ENCODE measurements around the gene IL31RA.

Gene IL31RA

DNA sequence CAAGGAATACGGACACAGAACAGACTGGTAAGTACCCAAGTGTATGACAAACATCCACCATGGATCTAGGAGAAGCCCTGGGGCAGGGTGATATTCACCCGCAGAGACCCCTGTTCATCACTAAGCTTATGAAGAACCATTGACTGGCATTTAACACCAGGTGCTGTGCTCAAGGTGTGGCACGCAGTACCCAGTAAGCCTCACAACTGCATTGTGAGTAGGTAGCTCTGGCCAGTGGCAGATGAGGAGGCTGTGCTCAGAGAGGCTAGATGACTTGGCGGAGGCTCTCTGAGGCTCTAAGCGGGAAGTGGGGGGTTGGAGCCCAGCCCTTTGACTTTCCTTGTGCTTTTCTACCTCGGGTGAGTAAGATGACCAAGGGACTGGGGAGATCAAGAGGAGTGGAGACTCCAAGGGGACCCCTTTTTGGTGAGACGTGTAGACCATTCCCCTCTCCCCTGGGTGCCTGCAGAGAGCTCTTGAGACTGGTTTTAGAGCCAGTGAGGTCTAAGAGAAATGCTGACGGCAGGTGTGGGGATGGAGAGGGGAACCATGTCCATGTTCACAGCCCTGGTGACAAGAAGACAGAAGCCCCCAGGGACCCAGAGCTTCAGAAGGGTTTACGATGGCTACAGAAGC is 72.8 kb downstream of the IL31RA start:
- Histone ChIP-seq H3K9me3 (ENCODE audit: insufficient read depth, low read length, severe bottlenecking) (no peaks in the 10 kb centered on the region), H3K27ac (ENCODE audit: low read length) (no peak overlapping the region), H3K36me3 (ENCODE audit: insufficient read depth, low read length) (no peaks in the 10 kb centered on the region), H3K4me2 (ENCODE audit: insufficient read depth, low read length) (peak overlapping the region; percentile 63), H3K27me3 (ENCODE audit: insufficient read depth, low read length, poor library complexity) (peaks cover 7% of the 10 kb centered on the region), H3K9ac (ENCODE audit: low read depth, low read length) (no peak overlapping the region), H4K20me1 (ENCODE audit: insufficient read depth, low read length) (no peaks in the 10 kb centered on the region), H3K4me1 (ENCODE audit: insufficient read depth, low read length) (peaks cover 13% of the 10 kb centered on the region), H3K79me2 (ENCODE audit: insufficient read depth, low read length) (no peaks in the 10 kb centered on the region), H3K4me3 (ENCODE audit: low read depth in 1 of 2, low read length in 2 of 2) (no peak overlapping the region), H2AFZ (ENCODE audit: low read depth, low read length) (no peak overlapping the region)
- TF ChIP-seq, protein P1, sequence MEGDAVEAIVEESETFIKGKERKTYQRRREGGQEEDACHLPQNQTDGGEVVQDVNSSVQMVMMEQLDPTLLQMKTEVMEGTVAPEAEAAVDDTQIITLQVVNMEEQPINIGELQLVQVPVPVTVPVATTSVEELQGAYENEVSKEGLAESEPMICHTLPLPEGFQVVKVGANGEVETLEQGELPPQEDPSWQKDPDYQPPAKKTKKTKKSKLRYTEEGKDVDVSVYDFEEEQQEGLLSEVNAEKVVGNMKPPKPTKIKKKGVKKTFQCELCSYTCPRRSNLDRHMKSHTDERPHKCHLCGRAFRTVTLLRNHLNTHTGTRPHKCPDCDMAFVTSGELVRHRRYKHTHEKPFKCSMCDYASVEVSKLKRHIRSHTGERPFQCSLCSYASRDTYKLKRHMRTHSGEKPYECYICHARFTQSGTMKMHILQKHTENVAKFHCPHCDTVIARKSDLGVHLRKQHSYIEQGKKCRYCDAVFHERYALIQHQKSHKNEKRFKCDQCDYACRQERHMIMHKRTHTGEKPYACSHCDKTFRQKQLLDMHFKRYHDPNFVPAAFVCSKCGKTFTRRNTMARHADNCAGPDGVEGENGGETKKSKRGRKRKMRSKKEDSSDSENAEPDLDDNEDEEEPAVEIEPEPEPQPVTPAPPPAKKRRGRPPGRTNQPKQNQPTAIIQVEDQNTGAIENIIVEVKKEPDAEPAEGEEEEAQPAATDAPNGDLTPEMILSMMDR (IDR thresholded peaks at IDR 0.05; ENCODE audit: borderline replicate concordance, extremely low read depth, low read length, poor library complexity, severe bottlenecking), result no peak
- TF ChIP-seq EZH2 (IDR thresholded peaks at IDR 0.05; ENCODE audit: borderline replicate concordance, low read depth, low read length, severe bottlenecking), result no peak
- DNase-seq (no peak), ATAC-seq (ENCODE audit: insufficient read depth, low read depth) (no peak; the same call in 2 of the 3 replicates)

DNA sequence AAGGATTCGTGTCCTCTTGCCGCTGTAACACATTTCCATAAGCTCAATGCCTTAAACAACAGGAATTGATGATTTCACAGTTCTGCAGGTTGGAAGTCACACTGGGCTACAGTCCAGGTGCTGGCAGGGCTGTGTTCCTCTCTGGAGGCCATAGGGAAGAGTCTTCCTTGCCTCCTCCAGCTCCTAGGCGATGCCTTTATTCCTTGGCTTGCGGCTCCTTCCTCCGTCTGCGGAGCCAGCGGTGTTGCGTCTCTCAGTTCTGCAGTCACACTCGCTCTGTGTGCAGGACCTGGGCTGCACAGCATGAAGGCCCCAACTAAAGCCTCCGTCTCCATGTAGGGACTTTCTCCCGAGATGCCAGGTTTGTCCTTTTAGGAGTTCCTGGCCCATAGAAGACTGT is 73.6 kb downstream of the IL31RA start:
- ATAC-seq (ENCODE audit: insufficient read depth, low read depth) (no peak), DNase-seq (no peak)
- Histone ChIP-seq H3K27ac (ENCODE audit: low read length) (no peak overlapping the region), H4K20me1 (ENCODE audit: insufficient read depth, low read length) (no peaks in the 10 kb centered on the region), H3K9me3 (ENCODE audit: insufficient read depth, low read length, severe bottlenecking) (no peaks in the 10 kb centered on the region), H3K4me2 (ENCODE audit: insufficient read depth, low read length) (no peak overlapping the region), H3K4me3 (ENCODE audit: low read depth in 1 of 2, low read length in 2 of 2) (no peak overlapping the region), H2AFZ (ENCODE audit: low read depth, low read length) (no peak overlapping the region), H3K4me1 (ENCODE audit: insufficient read depth, low read length) (peaks cover 13% of the 10 kb centered on the region), H3K36me3 (ENCODE audit: insufficient read depth, low read length) (no peaks in the 10 kb centered on the region), H3K9ac (ENCODE audit: low read depth, low read length) (no peak overlapping the region), H3K79me2 (ENCODE audit: insufficient read depth, low read length) (no peaks in the 10 kb centered on the region), H3K27me3 (ENCODE audit: insufficient read depth, low read length, poor library complexity) (peaks cover 7% of the 10 kb centered on the region)
- no peak for TF ChIP-seq EZH2 (IDR thresholded peaks at IDR 0.05; ENCODE audit: borderline replicate concordance, low read depth, low read length, severe bottlenecking)
- TF ChIP-seq, protein P1 (IDR thresholded peaks at IDR 0.05; ENCODE audit: borderline replicate concordance, extremely low read depth, low read length, poor library complexity, severe bottlenecking), result no peak

DNA sequence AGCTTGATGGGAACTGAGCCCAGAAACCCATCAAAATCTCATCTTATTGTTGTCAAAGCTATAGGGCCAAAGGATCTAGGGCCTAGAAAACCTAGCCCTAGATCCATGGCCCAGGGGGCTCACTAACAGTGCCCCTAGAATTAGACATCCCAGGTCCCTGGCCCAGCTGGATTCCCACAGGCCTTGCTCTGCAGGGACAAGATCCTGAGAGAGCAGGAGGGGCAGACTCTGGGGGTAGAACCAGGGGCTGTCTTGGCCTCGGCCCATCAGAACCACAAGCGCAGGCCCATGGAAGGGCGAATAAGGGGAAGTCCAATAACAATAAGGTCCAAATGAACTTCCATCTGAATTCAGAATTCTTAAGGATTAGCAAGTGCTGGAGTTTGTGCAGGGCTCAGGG is 74.0 kb downstream of the IL31RA start:
- no peak overlapping the region for H2AFZ ChIP-seq (ENCODE audit: low read depth, low read length)
- H3K4me2 ChIP-seq (ENCODE audit: insufficient read depth, low read length), result no peak overlapping the region
- no peak for ATAC-seq (ENCODE audit: insufficient read depth, low read depth)

More for the DNA sequence above, 74.0 kb downstream of the IL31RA start:
- no peak overlapping the region for H3K9ac ChIP-seq (ENCODE audit: low read depth, low read length)
- H3K79me2 ChIP-seq (ENCODE audit: insufficient read depth, low read length), result no peaks in the 10 kb centered on the region
- H4K20me1 ChIP-seq (ENCODE audit: insufficient read depth, low read length), result no peaks in the 10 kb centered on the region
- no peak overlapping the region for H3K27ac ChIP-seq (ENCODE audit: low read length)
- TF ChIP-seq, protein P1 (IDR thresholded peaks at IDR 0.05; ENCODE audit: borderline replicate concordance, extremely low read depth, low read length, poor library complexity, severe bottlenecking), result no peak
- no peak for TF ChIP-seq EZH2 (IDR thresholded peaks at IDR 0.05; ENCODE audit: borderline replicate concordance, low read depth, low read length, severe bottlenecking)
- H3K4me1 ChIP-seq (ENCODE audit: insufficient read depth, low read length), result peaks cover 13% of the 10 kb centered on the region
- no peaks in the 10 kb centered on the region for H3K36me3 ChIP-seq (ENCODE audit: insufficient read depth, low read length)
- H3K4me3 ChIP-seq (ENCODE audit: low read depth in 1 of 2, low read length in 2 of 2), result no peak overlapping the region
- peaks cover 7% of the 10 kb centered on the region for H3K27me3 ChIP-seq (ENCODE audit: insufficient read depth, low read length, poor library complexity)
- DNase-seq, result no peak
- no peaks in the 10 kb centered on the region for H3K9me3 ChIP-seq (ENCODE audit: insufficient read depth, low read length, severe bottlenecking)

All from DND-41 (cell line).